HG02623 (cell line): ENCODE data around the gene FGR.

ENCODE experiments used
- ATAC-seq: cut with Tn5 transposase; IDR thresholded peaks from one replicate; pipeline ENCODE4 v1.9.1; 2021; ENCODE audit warnings: moderate library complexity; ENCODE audit not compliant: unreplicated experiment

FGR gene

DNA sequence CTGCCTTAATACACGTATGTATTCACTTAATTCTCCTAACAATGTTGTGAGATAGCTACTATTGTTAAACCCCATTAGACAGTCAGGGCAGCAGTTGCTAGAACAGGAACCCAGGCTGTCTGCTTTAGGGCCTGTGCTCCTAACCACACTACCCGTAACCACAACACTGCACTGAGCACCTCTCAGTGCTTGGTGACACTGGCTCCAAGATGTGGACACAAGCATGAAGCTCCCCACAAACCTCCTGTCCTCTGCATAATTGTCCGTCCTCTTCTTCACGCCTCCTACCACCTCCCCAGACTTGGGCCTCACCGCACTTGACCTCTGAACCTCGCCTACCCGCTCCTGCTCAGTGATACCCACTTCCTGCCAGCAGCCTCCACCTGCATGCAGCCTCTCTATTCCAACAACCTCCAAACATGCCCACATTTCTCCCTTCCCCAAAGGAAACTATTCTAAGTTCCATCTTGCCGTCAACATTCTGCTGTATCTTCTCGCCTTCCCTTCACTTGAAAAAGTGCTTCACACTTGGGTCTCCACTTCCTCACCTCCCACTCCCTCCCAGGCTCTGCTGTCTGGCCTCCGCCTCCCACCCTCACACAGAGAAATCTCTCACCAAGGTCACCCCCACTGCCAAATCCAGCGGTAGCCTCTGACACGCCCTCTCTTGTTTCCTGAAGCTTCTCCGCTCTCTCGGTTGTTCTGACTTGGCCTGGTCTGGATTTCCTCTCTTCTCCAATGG is 16.5 kb downstream of the FGR start:
- no peak for ATAC-seq

DNA sequence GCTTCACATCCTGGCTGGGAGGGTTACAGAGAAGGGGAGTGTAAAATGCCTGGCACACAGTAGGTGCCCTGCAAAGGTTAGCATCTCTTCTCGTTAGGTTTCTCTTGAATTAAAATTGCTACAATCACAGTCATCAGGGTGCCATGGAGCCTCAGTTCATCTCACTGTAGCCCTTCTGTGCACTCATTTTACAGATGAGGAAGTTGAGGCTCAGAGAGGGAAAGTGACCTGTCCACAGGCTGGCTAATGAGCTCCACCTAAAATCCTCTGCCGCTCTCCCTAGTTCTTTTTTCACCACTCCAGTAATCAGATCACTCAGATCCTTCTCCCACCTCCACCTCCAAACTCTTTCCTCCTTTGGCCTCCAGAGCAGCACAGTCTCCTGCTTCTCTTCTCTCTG is 17.6 kb downstream of the FGR start:
- ATAC-seq: no peak

DNA sequence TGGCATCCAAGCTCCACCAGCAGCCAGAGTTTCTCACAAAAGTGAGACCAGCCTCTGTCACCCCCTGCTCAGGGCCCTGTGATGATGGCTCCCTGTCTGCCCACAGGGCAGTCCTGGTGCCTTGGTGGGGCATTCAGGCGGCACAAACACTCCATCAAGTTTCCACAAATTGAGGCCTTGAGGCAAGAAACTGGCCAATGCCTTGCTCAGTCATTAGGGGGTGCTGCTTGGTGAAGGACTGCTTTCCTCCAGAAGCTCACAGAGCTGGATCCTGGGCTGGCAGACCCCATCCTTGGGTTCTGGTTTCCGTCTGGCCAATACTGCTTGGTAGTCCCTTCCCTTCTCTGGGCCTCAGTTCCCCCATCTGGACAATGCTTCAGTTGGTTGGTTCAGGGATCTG is 18.5 kb downstream of the FGR start:
- ATAC-seq: no peak

DNA sequence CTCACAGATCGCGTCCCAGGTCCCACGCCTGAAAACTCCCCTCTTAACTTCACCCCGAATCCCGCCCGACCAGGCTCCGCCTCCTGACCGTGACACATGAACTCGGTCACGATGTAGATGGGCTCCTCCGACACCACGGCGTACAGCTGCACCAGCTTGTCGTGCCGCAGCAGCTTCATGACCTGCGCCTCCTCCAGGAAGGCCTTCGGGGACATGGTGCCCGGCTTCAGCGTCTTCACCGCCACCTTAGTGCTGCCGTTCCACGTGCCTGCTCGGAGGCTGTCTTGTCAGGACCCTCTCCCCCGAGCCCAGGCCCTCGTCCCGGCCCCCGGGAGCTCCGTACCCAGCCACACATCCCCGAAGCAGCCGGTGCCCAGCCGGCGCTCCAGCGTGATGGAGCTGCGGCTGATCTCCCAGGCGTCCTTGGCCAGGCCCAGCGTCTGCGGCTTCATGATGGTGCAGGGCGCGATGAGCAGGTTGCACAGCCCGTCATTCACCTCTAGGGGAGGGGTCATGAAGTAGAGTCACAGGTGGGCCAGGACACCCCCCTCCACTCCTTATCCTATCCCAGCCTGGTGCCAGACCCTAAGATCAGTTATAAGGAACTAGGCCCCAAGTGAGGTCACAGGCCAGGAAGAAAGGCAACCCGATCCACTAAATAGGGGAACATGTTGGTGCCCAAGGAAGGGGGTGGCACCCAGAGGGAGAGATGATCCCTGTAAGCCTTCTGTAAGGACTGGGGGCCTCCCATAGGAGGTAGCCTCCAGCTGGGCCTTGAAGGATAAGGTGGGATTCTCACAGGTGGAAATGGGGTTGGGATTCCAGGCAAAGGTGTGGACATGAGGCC is 19.4 kb downstream of the FGR start:
- no peak for ATAC-seq

DNA sequence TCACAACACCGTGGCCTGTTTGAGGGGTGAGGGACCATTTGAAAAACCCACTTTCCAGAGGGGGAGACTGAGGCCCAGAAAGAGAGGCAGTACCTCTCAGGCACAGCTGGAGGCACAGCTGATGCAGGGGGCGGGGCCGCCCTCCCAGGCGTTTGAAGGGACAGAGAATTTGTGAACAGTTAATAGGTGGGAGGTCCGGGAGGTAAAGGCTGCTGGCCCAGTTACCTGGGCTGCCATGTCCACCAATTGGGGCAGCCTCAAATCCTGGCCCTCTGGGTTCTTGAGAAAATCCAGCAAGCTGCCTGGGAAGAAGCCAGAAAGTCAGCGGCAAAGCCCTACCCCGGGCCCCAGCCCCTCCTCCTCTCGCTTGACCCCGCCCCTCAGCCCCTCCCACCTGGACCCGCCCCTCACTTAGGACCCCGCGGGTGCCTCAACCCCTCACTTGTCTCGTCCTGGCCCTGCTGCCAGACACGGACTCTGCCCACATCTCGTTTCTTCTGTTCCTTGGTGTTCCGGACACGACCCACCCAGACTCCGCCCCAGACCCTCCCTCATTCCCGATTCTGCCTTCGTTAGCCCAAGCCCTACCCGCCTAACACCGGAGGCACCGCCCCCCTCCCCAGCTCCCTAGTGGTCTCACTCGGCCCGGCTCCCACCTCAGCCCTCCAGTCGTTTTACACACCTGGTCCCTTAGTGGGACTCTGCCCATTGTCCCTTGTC is 20.2 kb downstream of the FGR start:
- no peak for ATAC-seq

DNA sequence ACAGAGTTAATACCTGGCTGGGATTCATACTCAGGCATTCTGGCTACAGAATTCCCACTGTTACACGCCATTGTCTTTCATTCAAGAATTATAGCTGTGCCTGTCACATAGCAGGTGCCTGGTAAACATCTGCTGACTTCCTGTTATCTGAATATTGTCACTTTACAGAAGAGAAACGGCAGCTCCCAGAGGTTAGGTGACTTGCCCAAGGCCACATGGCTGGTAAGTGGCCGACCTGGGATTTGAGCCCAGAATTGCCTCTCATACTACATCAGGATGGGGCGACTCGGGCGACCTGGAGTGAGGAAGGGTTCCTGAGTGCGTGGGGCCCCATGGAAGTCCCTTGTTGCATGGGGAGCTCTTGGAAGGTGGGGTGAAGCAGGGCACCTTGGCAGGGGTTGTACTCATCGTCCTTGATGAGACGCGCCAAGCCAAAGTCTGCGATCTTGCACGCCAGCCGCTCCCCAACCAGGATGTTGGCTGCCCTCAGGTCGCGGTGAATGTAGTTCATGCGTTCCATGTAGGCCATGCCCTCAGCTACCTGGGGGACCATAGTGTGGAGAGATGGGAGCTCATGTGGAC is 20.9 kb downstream of the FGR start:
- ATAC-seq: no peak

DNA sequence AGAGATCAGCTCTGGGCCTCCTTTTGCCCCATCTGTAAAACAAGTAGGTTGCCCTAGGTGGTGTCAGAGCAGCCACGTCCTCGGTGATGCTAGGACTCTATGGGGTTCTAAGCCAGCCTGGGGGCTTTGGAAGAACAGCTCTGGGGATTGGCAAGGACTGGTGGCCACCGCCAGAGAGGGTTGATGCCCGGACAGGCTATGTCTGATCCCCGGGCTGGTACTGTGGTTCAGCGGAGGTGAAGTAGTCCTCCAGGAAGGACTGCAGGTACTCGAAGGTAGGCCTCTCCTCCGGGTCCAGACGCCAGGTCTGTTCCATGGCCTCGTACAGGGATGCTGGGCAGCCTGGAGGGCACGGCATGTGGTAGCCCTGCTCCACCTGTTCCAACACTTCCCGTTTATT is 22.3 kb downstream of the FGR start:
- ATAC-seq: no peak

DNA sequence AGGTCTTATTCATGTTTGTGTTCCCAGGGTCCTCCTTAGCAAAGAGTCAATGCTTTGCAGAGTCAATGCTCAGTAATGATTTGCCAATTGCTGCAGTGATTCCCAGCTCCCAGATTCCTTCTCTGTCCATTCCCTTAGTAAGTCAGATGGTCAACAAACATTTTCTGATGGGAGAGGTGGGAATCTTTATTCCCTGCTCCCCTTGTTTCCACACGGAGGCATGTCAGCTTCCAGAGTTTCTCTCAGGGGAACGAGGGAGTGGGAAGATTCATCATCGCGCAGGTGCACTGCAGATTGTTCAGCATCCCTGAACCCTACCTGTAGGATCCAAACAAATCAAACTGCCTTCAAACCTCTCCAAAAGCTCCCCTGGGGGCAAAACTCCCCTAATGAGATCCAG is 23.5 kb downstream of the FGR start:
- no peak for ATAC-seq

DNA sequence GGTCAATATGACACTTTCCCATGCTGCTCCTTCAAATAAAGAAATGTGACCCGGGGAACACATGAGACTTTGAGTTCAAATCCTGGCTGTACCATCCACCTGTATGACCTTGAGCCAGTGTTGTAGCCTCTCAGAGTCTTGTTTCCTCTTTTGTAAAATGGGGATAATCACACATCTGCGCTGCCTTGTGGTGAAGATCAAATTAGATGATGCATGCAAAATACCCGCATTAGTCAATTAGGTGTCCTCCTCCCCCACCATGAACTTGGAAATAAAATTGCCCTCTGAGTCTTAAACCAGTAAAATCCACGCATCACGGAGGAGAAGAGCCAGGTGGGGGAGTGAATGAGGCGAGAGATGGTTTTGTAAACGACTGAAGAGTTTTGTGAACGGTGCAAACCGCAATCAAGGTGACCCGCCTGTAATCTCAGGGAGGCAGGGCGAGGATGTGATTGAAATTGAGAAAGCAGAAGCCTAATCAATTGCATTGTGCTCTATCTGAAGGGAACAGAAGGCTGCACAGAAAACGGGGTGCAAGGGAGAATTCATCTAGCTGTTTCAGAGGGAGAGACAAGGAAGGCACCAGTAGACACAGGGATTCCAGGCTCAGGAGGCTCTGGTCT is 25.3 kb downstream of the FGR start:
- ATAC-seq: no peak

DNA sequence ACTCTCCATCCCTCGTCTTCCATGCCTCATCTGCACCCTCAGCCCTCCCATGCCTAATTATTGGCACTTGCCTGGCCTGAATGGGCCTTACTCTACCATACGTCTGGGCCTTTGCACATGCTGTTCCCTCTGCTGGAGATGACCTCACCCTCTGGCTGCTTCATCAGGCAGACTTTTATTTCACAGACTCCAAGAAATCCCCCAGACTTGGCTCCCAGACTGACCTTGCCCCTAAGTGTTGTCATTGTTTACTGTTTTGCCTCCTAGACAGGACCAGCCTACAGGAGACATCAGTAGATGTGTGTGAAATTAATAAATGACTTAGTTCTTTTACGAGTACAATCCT is 25.8 kb downstream of the FGR start:
- ATAC-seq: no peak

DNA sequence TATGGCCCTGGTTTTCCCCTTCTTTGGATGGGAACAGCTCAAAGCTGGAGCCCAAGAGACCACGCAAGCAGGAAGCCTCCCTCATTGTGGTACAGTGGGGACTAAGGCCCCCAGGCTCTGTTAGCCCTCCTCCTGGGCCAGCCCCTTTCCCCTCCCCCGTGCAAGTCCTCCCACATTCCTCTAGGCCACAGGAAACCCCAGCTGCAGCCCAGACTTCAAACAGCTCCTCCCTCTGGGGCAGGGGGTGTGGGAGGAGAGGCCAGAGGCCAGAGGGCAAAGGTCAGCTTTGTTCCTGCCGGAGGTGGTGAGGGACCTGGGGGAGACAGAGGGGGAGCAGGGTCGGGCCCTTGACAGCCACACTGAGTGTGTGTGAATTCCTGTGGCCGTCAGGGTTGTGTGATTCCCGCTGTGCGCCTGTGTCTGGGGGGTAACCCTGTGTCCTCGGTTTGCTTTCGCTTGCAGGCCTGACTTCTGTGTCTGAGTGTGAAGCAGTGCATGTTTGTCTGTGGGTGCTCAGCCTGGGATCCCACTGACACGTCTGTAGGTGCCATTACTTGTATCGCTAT is 27.7 kb downstream of the FGR start:
- no peak for ATAC-seq

DNA sequence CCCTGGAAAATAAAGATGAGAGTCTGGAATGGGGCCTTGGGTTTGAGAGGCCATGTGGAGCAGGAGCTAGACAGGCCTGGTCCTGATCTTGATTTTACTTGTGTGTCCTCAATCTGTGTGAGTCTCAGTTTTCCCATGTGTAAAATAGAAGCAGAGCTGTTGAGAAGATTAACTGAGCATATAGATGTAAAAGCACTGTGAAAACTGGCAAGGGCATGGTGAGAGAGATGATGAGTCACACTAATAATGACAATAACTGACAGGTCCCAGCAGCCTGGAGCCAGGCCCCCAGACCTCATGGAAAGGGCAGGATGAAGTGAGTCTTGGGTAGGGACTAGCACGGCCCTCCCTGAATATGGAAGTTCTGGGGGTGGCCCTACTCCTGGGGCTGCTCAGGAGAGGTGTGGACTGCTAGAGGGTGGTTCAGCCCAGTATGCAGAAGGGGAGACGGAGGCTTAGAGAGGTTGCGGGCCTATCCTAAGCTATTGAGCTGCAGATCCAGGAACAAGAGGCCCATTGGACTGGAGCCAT is 28.2 kb downstream of the FGR start:
- ATAC-seq: no peak

DNA sequence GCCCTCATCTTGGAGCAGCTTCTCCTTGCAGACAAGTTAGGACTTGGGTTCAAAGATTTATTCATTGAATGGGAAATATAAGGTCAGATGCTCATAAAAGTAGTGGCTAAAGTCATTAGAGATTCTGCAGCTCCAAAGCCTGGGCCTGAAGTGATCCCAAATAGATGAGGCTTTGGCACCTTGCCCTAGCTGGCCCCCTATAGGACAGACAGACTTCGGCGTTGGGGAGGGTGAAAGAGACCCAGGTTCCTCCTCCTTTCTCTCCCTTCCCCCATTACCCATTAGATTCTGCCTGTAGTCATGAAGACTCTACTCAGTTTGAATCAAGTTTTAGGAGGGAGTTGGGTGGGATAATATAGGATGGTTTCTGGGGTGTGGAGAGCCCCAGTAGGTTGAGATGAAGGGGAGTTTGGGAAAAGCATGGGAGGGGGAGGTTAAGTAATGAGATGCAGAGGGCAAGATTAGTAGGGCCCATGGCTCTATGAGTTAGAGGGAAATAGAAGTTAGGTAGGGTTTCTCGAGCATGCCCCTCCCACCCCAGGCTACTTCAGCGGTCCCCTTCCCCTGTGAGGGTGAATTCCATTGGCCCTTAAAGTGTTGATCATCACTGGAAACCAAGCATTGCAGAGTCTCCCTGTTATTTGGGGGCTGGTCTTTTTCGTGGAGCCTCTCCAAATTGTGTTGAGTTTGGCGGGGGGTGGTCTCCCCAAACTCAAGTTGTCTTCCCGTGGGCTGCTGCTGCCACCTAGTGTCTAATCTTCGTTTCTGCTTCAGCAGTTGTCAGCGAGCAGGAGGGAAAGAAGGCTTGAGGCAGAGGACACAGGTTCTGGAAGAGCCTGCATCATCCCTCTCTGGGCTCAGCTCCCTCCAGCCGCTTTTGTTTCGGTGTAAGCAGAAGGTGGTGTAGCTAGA is 28.9 kb downstream of the FGR start:
- no peak for ATAC-seq

DNA sequence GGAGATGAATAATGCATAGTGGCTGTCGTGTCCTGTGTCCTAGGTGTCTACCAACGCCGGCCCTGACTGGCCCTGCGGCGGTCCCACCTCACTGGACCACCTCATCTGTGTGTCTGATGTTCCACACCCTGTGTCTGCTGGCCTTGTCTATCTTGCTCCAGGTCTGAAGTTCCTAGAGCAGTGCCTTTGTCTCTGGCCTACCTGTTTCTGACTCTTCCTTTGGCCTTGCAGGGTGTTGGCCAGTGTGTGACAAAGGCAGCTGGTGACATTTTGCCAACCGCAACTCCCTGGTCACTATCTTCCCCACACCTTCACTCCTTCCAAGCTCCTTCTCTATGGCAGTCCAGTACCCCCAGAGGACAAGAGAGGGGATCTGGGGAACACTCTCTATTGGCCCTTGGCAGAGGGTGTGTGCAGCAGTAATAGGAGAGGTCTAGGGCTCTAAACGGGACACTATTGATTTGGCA is 29.7 kb downstream of the FGR start:
- ATAC-seq: no peak

DNA sequence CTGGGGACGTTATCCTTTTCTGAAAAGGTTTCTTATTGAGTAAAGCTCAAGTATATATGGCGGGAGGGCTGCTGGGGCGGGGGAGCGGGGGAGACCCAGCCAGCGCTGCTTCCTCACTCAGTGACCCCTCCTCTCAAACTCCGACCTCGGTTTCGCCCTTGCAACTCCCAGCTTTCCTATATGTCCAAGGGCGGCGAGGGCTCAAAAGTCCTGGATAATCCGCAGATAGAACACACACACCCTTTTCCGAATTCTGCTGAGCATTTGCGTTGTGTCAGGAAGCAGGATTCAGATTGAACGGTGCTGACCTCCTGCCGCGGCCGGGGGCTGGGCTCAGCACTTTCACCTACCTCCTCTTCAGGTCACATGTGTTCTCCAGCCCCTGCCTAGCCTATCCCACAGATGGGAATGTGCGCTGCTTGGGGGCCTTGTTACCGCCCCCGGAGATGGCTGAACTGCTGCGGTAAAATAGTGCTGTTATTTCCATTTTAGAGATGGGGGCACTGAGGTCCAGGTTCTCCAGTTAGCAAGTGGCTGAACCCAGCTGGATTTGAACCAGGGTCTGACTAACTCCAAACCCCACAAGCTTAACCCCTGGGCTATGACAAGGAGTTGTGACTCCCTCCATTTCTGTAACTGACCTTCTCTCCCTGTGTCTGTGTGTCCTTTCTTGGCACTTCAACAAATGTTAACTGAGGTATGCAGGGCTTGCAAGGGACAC is 30.2 kb downstream of the FGR start:
- no peak for ATAC-seq

DNA sequence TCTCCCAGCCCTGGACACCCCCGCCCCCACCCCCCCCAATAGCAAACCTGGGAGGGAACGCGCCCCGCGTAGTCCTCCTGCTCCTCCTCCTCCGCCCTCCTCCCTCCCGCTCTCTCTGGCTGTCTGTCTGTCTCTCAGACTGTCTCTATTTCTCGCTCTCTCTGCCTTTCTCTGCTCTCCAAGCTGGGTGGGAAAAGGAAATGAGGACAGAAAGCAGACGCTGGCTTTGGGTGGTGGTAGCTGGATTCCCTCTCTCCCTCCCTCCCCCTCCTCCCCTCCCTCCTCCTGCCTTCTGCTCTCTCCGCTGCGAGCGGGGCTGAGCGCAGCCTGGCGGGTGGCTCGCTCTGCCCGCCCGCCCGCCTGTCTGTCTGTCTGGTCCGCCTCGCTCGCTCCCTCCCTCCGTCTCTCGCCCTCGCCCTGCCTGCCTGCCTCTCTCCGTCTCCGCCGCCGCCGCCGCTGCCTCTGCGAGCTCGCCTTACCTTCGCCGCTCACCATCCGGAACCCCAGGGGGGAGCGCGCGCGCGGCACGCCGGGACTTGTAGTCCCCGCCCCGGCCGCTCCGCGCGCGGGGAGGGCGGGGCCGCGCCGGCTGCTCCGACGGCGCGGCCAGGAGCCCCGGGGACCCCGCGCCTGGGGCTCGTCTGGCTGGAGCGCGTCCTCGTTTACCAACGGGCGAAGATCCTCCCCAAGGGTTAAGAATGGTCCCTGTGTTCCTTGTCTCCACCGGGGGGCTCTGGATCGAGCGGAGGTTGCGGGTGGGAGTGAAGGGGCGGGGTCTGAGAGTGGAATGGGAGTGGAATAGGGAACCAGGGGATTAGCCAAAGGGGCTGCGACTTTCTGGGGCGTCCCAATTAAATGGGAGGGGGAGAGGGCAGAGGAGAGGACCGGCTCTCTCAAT is 31.1 kb downstream of the FGR start, which contains the start of gene AHDC1:
Gene AHDC1, minus strand, starts transcription at position 464 of the 898 bp plus-strand sequence. CDS start 52,029 bp downstream, outside the sequence.
- no peak for ATAC-seq

DNA sequence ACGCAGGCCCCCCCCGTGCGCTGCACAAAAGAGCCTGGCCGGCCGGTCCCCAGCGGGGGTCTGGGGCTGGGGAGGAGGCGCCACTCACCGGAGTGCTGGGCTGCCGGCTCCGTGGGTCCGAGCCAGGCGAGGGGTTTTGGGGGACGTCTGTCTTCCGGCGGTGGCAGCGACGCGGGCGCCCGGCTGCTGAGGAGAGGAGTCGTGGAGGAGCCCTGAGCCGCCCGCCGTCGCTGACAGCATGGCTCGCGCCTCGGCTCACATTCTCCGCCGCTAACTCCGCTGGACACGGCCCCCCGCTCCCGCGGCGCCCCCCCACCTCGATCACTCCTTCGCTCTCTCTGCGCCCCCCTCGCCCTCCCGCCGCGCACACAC is 31.7 kb downstream of the FGR start:
- ATAC-seq: no peak
